Stimulated activated CD8-positive, alpha-beta memory T cell treated with anti-CD3 and anti-CD28 coated beads, Interleukin-4, amount 100 ng/mL, for 48 hours (primary cell): ENCODE data around the gene OXT.

Source experiments
- DNase-seq: peaks from one replicate; pipeline ENCODE4 v3.0.0-alpha.2; 2020

Gene OXT

DNA sequence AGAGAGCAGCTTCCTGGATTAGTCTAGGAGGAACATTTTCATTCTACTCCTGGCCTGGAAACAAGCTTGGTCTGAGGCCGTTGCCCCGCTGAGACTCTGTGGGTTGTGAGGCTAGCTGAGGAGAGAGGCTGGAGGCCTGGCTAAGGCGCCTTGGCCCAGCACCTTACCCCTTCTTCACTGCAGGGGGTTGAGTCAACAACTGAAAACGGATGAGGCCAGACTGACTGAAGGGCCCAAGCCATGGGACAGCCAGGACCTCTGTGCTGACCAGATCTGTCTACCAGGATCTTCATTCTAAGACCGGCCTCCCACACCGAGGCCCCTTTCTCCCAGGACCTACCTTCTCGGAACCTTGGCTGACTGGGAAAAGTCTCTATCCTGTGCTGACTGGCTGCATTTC, 16.6 kb downstream of the OXT start:
- DNase-seq: no peak

GRCh38 chr20:3090565-3090964, 19.1 kb downstream of the OXT start:
- no peak for DNase-seq

- DNase-seq: peak; percentile 58
These were observed 21.4 kb downstream of the OXT start for GRCh38 chr20:3092611-3093379.

DNA sequence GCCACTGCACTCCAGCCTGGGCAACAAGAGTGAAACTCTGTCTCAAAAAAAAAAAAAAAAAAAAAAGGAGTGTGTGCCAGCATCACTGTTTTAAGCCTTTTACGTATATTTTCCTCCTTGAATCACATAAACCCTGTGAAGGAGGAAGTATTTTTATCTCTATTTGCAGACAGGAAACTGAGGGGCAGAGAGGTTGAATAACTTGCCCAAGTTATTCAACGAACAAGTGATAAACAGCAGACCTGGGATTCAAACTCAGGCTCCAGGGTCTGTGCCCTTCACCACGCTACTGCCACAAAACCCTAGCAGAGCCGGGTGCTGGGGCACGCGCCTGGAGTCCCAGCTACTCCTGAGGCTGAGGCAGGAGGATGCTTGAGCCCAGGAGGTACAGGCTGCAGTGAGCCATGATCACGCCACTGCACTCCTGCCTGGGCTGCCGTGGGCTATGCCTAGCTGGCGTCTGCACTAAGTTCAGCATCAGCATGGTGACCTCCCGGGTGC, 22.5 kb downstream of the OXT start:
- DNase-seq: no peak

DNA sequence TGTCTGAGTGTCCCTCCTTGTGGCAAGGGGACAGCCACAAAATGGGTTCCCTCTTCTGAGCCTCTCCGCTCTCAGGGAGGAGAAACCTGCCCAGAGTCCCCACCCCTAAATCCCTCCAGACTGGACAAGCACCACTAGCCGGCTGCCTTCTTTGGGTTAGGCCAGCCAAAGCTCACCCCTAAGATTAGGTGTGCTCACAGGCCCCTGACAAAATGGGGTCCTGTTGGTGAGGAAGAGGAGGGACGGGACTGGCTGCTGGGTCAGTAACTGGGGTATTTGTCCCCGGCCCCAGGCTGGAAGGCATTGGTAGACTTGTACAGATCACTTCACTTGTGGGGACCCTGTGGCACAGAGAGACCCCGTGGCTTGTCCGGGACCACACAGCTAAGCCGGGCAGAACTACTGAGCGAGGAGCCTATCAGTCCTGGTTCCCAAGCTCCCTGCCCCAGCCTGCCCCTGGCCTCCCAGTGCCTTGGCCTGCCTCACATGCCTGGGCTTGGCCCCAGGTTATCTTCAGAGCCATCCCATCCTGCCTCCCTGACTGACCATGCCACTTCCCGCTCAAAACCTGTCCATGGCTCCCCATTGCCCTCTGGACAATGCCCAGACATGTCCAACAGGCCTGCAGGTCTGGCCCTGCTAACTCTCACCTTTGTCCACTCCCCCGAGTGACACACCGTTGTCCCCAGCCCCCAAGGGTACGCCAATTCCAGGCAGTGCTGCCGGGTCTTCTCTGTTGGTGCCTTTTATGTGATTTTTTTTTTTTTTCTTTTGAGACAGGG, 23.6 kb downstream of the OXT start:
- DNase-seq: no peak

DNA sequence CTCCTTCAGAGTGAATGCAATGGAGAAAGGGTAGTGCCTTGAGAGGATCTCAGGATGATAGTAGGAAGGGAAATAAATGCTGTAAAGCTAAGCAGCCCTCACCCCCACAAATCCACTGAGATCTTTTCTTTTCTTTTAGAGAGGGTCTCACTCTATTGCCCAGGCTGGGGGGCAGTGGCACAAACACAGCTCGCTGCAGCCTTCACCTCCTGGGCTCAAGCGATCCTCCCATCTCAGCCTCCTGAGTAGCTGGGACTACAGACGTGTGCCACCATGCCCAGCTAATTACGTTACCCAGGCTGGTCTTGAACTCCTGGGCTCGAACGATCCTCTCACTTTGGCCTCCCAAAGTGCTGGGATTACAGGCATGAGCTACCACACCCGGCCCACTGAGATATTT, 29.1 kb downstream of the OXT start:
- no peak for DNase-seq

- no peak for DNase-seq
These were observed 29.8 kb downstream of the OXT start for GRCh38 chr20:3101251-3101650.

GRCh38 chr20:3101737-3102574, 30.5 kb downstream of the OXT start:
- DNase-seq: peak; percentile 84

DNA sequence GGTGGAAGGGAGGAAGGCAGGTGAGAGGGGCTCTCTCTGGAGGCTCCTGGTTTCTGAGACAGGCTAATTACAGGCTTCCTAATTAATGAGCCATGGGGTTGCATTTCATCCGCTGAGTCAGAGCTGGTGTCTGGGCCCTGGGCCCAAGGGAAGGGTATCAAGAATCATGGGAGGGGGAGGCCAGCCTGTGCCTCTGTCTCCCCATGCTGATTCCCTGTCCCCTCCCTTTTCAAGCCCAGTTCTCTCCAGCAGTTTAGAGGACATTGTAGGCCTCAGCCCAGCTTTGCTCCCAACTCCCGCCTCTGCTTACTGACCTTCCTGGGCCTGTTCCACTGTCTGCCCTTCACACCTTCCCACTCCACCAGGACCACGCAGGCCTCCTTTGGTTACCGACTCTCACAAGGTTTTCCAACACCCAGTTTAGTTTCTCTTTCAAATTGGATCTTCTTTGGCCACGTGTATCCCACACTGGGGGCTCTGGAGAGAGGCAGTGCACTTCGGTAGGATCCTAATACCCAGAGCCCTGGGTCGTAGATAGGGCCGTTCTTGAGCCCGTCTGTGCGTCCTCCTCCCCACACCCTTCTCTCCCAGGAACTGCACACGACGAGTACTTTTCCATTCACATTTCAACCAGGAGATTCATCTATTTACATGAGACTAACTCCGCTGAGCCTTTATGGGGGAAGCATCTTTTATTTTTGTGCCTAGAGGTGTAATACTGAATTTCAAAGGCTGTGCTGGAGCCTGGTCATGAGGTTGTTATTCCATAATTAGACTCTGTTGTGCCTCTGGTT, 31.4 kb downstream of the OXT start:
- no peak for DNase-seq

DNA sequence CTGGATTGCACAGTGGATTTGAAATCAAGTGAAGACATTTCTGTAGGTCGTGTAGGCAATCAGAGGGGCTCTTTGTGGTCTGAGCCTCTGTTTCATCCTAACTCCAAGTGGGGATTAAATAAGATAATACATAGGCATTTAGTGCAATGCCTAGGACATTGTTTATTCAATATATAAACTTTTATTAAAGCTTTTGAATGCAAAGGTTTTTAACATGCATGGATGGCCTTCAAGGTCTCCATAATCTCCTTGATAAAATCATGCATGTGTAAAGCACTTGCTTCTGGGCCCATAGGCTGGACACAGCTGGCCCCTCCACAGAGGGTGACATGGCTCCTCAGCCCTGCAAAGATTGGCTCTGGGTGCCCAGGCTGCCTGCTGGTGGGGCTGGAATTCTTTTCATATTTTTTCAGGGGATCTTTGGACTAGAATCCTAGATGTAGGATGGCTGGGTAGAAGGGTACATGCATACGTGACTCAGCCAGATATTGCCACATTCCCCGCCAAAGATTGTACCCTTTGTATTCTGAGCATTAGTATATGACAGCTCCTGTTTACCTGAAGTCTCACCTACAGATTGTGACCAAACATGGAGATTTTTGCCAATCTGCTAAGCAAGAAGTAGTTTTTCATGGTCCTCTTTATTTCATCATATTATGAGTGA, 32.1 kb downstream of the OXT start:
- no peak for DNase-seq

GRCh38 chr20:3105256-3106137, 34.1 kb downstream of the OXT start:
- DNase-seq: no peak

DNA sequence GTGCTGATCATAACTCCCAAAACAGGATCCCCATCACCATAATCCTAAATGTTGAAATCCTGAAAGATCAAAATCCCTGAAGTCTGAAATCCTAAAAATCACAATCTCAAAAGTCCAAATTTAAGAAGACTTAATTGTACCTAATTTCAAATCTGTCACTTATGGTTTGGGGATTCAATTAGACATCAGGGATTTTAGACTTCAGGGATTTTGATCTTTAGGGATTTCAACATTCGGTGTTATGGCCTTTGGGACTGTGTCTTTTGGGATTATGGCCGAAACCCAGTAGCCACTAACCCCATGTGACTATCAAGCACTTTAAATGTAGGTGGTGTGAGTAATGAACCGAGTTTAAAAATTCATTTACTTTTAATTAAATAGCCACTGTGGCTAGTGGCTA, 34.8 kb downstream of the OXT start:
- DNase-seq: no peak

DNA sequence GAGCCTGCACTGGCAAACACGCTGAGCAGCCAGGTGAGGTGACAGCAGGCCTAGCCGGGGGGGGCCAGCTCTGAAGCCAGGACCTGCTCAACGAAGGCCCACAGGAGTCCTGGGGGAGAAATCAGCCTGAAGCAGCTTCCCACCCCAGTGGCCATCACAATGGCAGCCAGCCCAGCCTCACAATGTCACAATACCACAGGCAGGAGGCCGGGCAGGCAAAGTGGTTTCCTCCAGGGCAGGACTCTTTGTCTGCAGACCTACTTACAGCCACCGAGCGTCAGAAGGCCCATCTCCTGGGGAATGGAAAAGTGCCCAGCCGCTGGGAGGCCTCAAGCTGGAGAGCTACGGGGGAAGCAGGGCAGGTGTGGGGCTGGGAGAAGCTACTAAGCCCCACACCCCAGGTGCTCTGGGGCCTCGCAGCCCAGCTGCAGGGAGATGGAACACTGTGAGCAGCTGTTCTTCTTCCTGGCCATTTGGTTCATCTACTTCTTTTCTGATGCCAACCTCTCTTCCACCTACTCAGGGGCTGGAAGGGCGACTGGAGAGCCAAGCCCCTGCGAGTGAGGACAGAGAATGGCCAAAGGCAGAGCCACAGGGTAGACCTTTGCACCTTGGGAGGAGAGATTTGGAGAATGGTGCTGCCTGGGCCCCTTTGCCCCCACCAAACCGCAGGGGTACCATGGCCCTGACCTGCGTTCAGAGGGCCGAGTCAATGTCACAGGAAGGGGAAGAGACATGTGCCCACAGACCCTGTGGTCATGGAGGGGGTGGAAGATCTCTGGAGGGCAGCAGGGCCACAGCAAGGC, 35.4 kb downstream of the OXT start:
- DNase-seq: no peak

GRCh38 chr20:3107464-3108025, 36.1 kb downstream of the OXT start:
- no peak for DNase-seq

DNA sequence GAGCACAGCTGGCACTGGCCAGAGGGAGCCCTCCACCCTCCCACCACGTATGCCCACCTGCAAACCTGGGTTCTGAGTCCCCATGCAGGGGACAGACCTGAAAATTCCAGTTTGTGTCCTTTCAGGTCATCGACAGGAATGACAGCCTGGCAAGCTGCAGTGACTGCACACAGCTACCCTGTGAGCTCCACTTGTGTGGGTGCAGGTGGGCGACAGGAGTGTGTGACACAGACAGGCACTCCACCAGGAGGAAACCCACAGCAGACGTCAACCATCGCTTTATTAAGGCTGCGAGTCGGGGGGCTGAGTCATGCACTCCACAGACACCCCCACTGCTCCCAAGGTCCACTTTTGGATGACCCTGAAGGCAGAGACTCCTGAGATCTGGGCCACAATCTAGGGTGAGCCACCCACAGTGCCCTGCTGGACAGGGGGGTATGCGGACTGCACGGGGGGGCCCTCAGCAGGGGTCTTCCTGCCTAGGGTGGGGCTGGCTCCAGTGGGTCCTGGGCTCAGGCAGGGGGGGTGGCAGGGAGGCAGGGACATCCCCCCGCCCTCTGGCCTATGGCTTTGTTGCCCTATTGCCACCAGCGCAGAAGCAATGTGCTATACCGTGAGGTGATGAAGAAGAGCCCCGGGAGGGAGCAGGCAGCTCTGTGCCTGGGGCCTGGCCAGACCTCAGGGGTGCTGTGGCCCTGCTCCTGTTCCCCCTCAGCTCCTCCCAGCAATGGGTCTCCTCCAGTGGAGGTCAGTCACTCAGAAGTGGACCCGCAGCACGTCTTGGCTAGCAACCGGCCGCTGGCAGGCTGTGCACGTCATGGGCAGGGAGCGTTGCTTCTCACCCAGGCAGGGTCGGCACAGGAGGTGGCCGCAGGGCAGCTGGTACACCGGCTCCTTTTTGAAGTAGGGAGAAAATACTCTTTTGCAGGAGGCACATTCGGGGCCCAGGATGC, 38.2 kb downstream of the OXT start:
- no peak for DNase-seq

GRCh38 chr20:3111507-3111906, 40.1 kb downstream of the OXT start:
- no peak for DNase-seq

DNA sequence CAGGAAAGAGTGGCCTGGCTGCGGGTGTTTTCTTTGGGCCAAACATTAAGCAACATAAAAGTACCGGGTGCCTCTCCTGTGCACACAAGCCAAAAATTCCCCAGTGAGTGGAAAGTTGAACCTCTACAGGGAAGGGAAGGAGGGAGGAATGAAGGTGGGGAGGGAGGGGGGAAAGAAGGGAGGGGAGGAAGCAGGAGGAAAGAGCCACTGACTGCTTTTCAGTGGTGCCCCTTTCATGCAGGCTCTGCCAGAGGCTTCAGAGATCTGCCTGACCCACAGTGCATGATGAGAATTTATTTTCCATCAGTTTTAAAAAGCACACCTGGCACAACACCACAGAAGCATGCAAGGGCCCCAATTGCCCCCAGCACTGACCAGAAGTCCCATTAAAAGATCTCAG, 40.6 kb downstream of the OXT start:
- DNase-seq: no peak
